IMR-90 (cell line): ENCODE data around the gene TYRO3. TPM values are rescaled to one million over a fixed set of nuclear protein-coding genes. Genes with fewer than 3 reads are reported as not detected.

Experiments
- ATAC-seq: fragments of 200-7000 bp; cut with Tn5 transposase; 2 replicates; pipeline ENCODE4 v1.9.1; 2020; ENCODE audit warnings: low read depth, mild to moderate bottlenecking, moderate library complexity
- BruUV-seq: library from RNA; stranded (reverse); fragments of 400-500 nt; replicated peaks from 2 replicates; lab custom pipeline; 2021; lab: Mats Ljungman, UMichigan
- CTCF ChIA-PET: fragments of 300-600 bp; formaldehyde crosslinking; extraction: SDS; loops from one replicate; lab custom pipeline; 2021; ENCODE audit warnings: antibody characterized with exemption; lab: Yijun Ruan, JAX
- POLR2A ChIA-PET: fragments of 300-600 bp; sonication (Branson Sonifier 250); formaldehyde crosslinking; loops from one replicate; lab custom pipeline; 2022; ENCODE audit warnings: antibody characterized with exemption; ENCODE audit not compliant: unreplicated experiment; lab: Charles Lee
- DNase-seq: peaks from one replicate; pipeline ENCODE4 v3.0.0; 2013
- H2AFZ ChIP-seq: replicated peaks from 2 replicates; pipeline ENCODE3; 2013; ENCODE audit warnings: low read length, mild to moderate bottlenecking; ENCODE audit not compliant: poor library complexity
- H2AK5ac ChIP-seq: 2 replicates; pipeline ENCODE4 v1.6.1; 2013; ENCODE audit warnings: low read depth, low read length, inconsistent platforms
- H2AK9ac ChIP-seq: replicated peaks from 2 replicates; pipeline ENCODE3; 2013; ENCODE audit warnings: mild to moderate bottlenecking, low read depth, low read length, moderate library complexity; ENCODE audit not compliant: poor library complexity
- H2BK120ac ChIP-seq: 2 replicates; pipeline ENCODE4 v1.6.1; 2013; ENCODE audit warnings: low read depth, low read length, inconsistent platforms
- H2BK15ac ChIP-seq: 3 replicates; pipeline ENCODE4 v1.6.1; 2013; ENCODE audit warnings: low read depth, low read length, inconsistent platforms
- H2BK20ac ChIP-seq: 2 replicates; pipeline ENCODE4 v1.6.1; 2013; ENCODE audit warnings: low read depth, mild to moderate bottlenecking, inconsistent platforms, low read length, moderate library complexity
- H2BK5ac ChIP-seq: 2 replicates; pipeline ENCODE4 v1.6.1; 2013; ENCODE audit warnings: mild to moderate bottlenecking, low read depth, low read length, inconsistent platforms; ENCODE audit not compliant: poor library complexity, severe bottlenecking
- H3K14ac ChIP-seq: replicated peaks from 2 replicates; pipeline ENCODE4 v1.6.1; 2013; ENCODE audit warnings: low read depth, low read length, inconsistent platforms
- H3K18ac ChIP-seq: 2 replicates; pipeline ENCODE4 v1.6.1; 2013; ENCODE audit warnings: low read depth, low read length, control low read depth
- H3K23ac ChIP-seq: 2 replicates; pipeline ENCODE4 v1.6.1; 2013; ENCODE audit warnings: low read depth, low read length, inconsistent platforms
- H3K27ac ChIP-seq: 2 replicates; pipeline ENCODE4 v1.5.1; 2013; ENCODE audit warnings: mild to moderate bottlenecking, control low read depth, low read length; ENCODE audit not compliant: insufficient read depth
- H3K27me3 ChIP-seq: 2 replicates; pipeline ENCODE4 v1.6.1; 2013; ENCODE audit warnings: low read length; ENCODE audit not compliant: control insufficient read depth, insufficient read depth
- H3K36me3 ChIP-seq: 2 replicates; pipeline ENCODE4 v1.6.1; 2013; ENCODE audit warnings: low read length, mixed read lengths; ENCODE audit not compliant: control insufficient read depth, insufficient read depth
- H3K4ac ChIP-seq: 2 replicates; pipeline ENCODE4 v1.6.1; 2013; ENCODE audit warnings: low read depth, low read length, inconsistent platforms
- H3K4me1 ChIP-seq: 2 replicates; pipeline ENCODE4 v1.6.1; 2013; ENCODE audit warnings: low read length, mixed read lengths; ENCODE audit not compliant: control insufficient read depth, insufficient read depth
- H3K4me2 ChIP-seq: 2 replicates; pipeline ENCODE4 v1.6.1; 2013; ENCODE audit warnings: low read depth, mild to moderate bottlenecking, control low read depth, low read length, moderate library complexity
- H3K4me3 ChIP-seq: 2 replicates; pipeline ENCODE4 v1.5.1; 2013; ENCODE audit warnings: low read depth, mild to moderate bottlenecking, control low read depth, low read length, moderate library complexity; ENCODE audit not compliant: insufficient read depth
- H3K56ac ChIP-seq: 2 replicates; pipeline ENCODE4 v1.6.1; 2013; ENCODE audit warnings: low read length, inconsistent platforms; ENCODE audit not compliant: insufficient read depth; ENCODE audit errors: extremely low read depth
- H3K79me1 ChIP-seq, 2 experiments: 2 replicates each; pipeline ENCODE4 v1.6.1; 2013; ENCODE audit warnings: low read length in 2 of 2, inconsistent platforms in 1 of 2, low read depth in 1 of 2
- H3K9ac ChIP-seq: 2 replicates; pipeline ENCODE4 v1.6.1; 2013; ENCODE audit warnings: low read depth, low read length, control low read depth
- H3K9me1 ChIP-seq: 2 replicates; pipeline ENCODE4 v1.6.1; 2013; ENCODE audit warnings: low read length, inconsistent platforms; ENCODE audit not compliant: insufficient read depth
- H3K9me3 ChIP-seq: 2 replicates; pipeline ENCODE4 v1.6.1; 2013; ENCODE audit warnings: low read length; ENCODE audit not compliant: control insufficient read depth, insufficient read depth
- H4K20me1 ChIP-seq: 2 replicates; pipeline ENCODE4 v1.6.1; 2013; ENCODE audit warnings: low read length, inconsistent platforms; ENCODE audit not compliant: insufficient read depth
- H4K5ac ChIP-seq: 2 replicates; pipeline ENCODE4 v1.6.1; 2013; ENCODE audit warnings: mild to moderate bottlenecking, low read depth, low read length, control low read depth
- H4K8ac ChIP-seq, 2 experiments: 2 replicates each; pipeline ENCODE4 v1.6.1; 2013; ENCODE audit warnings: low read depth in 2 of 2, low read length in 2 of 2, control low read depth in 1 of 2, inconsistent platforms in 1 of 2
- H4K91ac ChIP-seq: 2 replicates; pipeline ENCODE4 v1.6.1; 2013; ENCODE audit warnings: low read depth, low read length, inconsistent platforms; ENCODE audit not compliant: insufficient read depth
- BHLHE40 ChIP-seq: fragments of 150-350 bp; IDR thresholded peaks from 2 replicates; pipeline ENCODE4 v1.6.1; 2016; ENCODE audit warnings: mild to moderate bottlenecking, low read depth, low read length
- CEBPB ChIP-seq: IDR thresholded peaks from 2 replicates; pipeline ENCODE4 v1.6.1; 2012; ENCODE audit warnings: low read depth, low read length, improper control_type of control experiment
- WGBS, 2 experiments: methylation state at CpG; one replicate each; pipeline versions ENCODE4 v1.1.5 to v1.1.7; 2013; ENCODE audit warnings: missing lambda C conversion rate in 2 of 2; ENCODE audit not compliant: insufficient read length in 1 of 2; ENCODE audit errors: extremely low coverage in 2 of 2; 5-methylcytosine and 5-hydroxymethylcytosine counted together
- dilution Hi-C: fragments of 300-500 bp; cut with HindIII; formaldehyde crosslinking; loops from one replicate; pipeline ENCODE4 v1.14.3; 2018; ENCODE audit warnings: low sequenced_read_pairs; ENCODE audit not compliant: unreplicated experiment
- in situ Hi-C: fragments of 300-500 bp; cut with MboI; formaldehyde crosslinking; loops from 3 replicates; pipeline ENCODE4 v1.14.3; 2019; ENCODE audit warnings: low sequenced_read_pairs, inconsistent platforms, mixed read lengths
- intact Hi-C: fragments of 100-400 bp; cut with micrococcal nuclease; formaldehyde crosslinking; loops from 2 replicates; pipeline ENCODE4 v1.10.0; 2022
- polyA plus RNA-seq, 3 experiments: library from polyadenylated mRNA; depleted of rRNA; stranded (reverse); fragments of >200 nt; gene quantifications; 2 replicates each; pipeline ENCODE4 v1.2.3, GENCODE V29; 2012; ENCODE audit warnings: low replicate concordance in 1 of 3
- total RNA-seq: library from RNA; depleted of rRNA; stranded (reverse); fragments of >200 nt; gene quantifications from 2 replicates; pipeline ENCODE4 v1.2.3, GENCODE V29; 2012

Gene TYRO3
- total and polyA plus RNA-seq, 2 of the 4 experiments (the other 2 are of a cell fraction) = 11.5 to 18.4 TPM

DNA sequence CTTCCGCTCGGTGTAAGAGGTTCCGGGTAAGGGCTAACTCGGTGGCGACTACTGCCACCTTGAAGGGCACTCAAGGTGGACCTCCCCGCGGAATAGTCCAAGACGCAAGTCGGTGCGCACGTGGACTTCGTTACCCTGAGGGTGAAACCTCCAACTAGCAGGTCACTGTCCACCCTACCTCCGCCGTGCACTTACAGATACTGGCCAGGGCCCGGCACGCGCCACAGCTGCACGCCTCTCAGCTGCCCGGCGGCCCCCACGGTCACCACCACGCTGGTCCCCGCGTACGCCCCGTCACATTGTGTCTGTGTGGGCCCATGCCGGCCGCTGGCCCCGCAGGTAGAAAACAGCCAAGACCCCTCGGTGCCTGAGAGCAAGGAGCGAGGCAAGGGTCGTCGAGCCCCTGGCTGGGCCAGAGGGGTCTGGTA lies 46.5 kb upstream of the TYRO3 start:
- 14% methylated on average over 26 of the region's 33 CpGs; no CpG with 5 or more reads in 1 of the 2 experiments for WGBS, 2 experiments
- H3K4me3 ChIP-seq = no peak overlapping the region

More for the DNA sequence above, 46.5 kb upstream of the TYRO3 start:
- Histone ChIP-seq H4K8ac (no peak overlapping the region), H3K4me2 (peak overlapping the region; percentile 57; the same call in 1 of the 2 replicates), H3K27ac (no peak overlapping the region), H3K79me1 (no peaks in the 10 kb centered on the region), H2AK9ac (peak overlapping the region; percentile 25), H3K18ac (no peak overlapping the region), H2BK15ac (no peak overlapping the region), H2BK20ac (no peak overlapping the region), H3K4ac (no peak overlapping the region), H3K36me3 (peaks cover 9% of the 10 kb centered on the region), H4K20me1 (no peaks in the 10 kb centered on the region), H3K9ac (no peak overlapping the region), H3K23ac (peak overlapping the region; percentile 54; the same call in 1 of the 2 replicates), H4K91ac (no peak overlapping the region), H2AFZ (peak overlapping the region; percentile 88), H2AK5ac (peak overlapping the region; percentile 15; the same call in 1 of the 2 replicates), H3K4me1 (peaks cover 8% of the 10 kb centered on the region; the same call in 1 of the 2 replicates), H3K27me3 (peaks cover 38% of the 10 kb centered on the region), H3K9me1 (no peaks in the 10 kb centered on the region), H2BK120ac (no peak overlapping the region), H3K9me3 (no peaks in the 10 kb centered on the region), H3K14ac (no peak overlapping the region), H3K56ac (no peak overlapping the region), H2BK5ac (no peak overlapping the region), H4K5ac (no peak overlapping the region)
- dilution Hi-C loops (no loop called here), in situ Hi-C loops (no loop called here), intact Hi-C loops (no loop called here)
- ChIA-PET POLR2A (no interaction called here), CTCF (no interaction called here)
- no TSS peak for BruUV-seq
- TF ChIP-seq BHLHE40 (no peak), CEBPB (no peak)
- DNase-seq (no peak), ATAC-seq (peak; percentile 7; the same call in 1 of the 2 replicates)
